GF-D8 (cell line): ENCODE results near the gene CLEC9A.

Experiments used
- DNase-seq: peaks from one replicate; lab custom pipeline; 2025; lab: John Stamatoyannopoulos, UW

The CLEC9A gene

GRCh38 chr12:10111451-10111850 is 81.0 kb downstream of the CLEC9A start:
- DNase-seq: no peak

GRCh38 chr12:10113075-10113474 is 82.6 kb downstream of the CLEC9A start:
- no peak for DNase-seq

GRCh38 chr12:10113920-10114319 is 83.4 kb downstream of the CLEC9A start:
- no peak for DNase-seq

GRCh38 chr12:10115311-10115710 is 84.8 kb downstream of the CLEC9A start:
- DNase-seq: no peak
